GM19099 (cell line): ENCODE data around the gene ADI1.

ENCODE experiments used
- POLR2A ChIP-seq: IDR thresholded peaks from 3 replicates; pipeline ENCODE4 v1.6.1; 2011; ENCODE audit warnings: low read depth; ENCODE audit not compliant: insufficient read length; ENCODE audit errors: extremely low read depth

The ADI1 gene

GRCh38 chr2:3490191-3491170, 28.9 kb downstream of the ADI1 start:
- TF ChIP-seq POLR2A: no peak

DNA sequence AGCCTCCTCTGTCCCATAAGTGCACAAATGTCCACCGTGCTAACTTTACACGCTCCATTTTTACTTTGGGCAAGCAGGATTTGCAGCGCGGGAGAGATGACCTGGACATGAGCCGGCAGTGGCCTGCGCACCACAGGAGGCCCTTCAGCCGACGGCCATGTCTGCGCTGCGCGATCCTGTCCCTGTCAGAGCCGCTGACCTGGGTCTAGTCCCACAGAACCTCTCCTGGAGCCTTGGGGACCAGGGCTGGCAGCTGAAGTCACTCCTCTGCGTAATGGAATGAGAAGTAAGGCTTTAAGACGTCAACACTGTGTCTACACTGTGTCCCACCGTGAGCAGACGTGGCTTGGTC, 29.6 kb downstream of the ADI1 start:
- no peak for TF ChIP-seq POLR2A

DNA sequence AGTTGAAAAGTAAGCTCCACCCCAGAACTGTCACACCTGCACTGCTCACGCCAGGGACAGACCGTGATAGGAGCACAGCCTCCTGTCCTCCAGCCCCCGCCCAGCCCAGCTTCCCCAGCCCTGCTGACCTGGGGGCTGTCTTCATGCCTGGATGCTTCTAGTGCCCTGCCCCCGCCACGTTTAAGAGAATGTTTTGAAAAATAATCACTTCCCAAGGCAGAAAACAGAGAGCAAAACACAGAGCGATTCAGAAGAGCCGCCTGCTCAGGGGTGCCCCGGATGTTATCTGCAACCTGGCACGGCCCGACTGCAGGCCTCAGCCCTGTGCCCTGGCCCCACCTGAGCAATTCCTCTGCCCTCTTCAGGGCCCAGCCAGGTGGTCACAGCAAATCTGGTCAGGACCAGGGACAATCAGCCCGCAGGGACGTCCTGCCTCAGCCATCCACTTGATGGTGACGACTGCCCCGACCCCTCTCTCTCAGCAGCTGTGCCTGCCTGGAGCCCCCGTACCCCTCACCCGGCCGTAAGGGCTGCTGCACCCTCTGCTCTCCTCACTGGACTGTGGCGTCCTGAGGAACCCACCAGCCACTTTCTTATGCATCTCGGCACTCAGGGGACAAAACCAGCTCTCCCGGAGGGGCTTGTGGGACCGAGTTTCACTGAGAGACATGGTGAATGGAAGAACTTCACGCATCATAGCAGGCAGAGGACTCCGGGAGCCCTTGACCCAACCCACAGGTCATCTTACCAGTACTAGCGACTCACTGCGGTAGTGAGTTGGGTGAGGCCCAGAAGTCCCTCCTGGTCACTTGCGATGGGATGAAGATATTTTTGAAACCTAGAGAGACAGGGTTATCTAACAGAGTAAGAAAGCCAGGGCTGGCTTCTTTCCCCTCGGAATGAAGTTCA, 30.2 kb downstream of the ADI1 start:
- TF ChIP-seq POLR2A: no peak

DNA sequence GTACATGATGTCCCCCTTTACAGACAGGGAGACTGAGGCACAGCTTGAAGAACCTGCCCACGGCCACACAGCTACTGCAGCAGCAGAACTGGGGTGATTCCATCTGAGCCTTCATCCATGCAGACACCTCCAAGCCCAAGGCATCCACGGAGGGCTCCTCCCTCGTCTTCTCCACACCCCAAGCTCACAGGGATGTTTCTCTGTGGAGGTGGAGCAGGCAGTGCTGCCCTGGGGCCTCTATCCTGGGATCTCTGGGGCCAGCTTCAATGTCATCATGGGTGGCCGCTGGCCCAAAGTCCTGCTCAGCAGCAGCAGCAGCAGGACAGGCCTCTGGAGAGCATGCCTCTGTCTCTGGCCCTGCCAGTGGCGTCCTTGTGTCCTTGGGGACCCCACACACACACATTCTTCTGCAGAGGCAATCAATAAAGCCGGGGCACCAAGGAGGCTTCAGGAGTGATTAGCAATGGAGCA, 31.2 kb downstream of the ADI1 start:
- TF ChIP-seq POLR2A: no peak

GRCh38 chr2:3487432-3487831, 31.9 kb downstream of the ADI1 start:
- no peak for TF ChIP-seq POLR2A

DNA sequence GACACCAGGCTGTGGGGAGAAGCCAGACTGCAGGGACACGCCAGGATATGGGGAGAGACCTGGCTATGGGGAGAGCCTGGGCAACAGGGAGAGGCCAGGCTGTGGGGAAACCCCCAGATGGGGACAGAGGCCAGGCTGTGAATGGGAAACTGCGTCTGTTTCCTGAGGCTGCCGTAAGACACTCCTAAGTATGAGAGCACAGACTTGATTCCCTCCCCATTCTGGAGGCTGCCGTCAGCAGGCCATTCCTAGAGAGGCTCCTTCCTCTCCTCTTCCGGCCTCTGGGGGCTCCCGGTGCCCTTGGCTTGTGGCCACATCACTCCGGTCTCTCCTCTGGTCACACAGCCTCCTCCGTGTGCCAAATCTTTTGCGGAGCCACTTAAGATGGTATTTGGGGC, 32.3 kb downstream of the ADI1 start:
- TF ChIP-seq POLR2A: no peak

DNA sequence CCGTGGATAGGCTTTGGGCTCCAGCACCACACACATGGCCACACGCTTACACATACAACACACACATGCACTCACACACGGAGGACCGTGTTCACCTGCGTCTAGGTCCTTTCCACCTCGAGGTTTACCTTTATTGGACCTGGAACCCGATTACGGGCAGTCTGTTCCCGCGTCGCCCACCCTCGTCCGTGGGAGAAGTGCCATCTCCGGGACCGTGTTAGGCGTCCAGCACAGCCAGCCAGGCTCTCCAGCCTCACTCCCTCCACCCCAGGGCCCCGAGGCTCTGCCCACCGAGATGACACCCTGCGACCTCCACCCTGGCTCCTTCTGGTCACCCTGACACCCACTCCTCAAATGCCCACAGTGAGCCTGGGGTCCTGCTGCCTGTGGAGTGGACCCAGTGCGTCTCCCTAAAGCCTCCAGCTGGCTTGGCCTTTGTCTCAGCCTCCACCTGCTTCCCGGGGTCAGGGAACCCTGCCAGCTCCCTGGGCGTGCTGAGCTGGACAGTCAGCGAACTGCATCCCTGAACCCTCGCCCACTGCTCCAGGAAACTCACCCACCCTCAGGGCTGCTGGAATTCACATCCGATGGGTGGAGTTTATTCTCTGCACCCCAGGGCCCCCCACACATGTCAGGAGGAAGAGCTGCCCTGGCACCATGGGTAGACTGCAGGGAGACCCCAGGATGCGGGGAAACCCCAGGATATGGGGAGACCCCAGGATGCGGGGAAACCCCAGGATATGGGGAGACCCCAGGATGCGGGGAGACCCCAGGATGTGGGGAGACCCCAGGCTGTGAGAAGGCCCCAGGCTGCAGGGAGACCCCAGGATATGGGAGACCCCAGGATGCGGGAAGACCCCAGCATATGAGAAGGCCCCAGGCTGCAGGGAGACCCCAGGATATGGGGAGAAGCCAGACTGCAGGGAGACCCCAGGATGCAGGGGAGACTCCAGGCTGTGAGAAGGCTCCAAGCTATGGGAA, 33.0 kb downstream of the ADI1 start:
- no peak for TF ChIP-seq POLR2A

- no peak for TF ChIP-seq POLR2A
Observed at GRCh38 chr2:3485166-3485565, 34.2 kb downstream of the ADI1 start.

DNA sequence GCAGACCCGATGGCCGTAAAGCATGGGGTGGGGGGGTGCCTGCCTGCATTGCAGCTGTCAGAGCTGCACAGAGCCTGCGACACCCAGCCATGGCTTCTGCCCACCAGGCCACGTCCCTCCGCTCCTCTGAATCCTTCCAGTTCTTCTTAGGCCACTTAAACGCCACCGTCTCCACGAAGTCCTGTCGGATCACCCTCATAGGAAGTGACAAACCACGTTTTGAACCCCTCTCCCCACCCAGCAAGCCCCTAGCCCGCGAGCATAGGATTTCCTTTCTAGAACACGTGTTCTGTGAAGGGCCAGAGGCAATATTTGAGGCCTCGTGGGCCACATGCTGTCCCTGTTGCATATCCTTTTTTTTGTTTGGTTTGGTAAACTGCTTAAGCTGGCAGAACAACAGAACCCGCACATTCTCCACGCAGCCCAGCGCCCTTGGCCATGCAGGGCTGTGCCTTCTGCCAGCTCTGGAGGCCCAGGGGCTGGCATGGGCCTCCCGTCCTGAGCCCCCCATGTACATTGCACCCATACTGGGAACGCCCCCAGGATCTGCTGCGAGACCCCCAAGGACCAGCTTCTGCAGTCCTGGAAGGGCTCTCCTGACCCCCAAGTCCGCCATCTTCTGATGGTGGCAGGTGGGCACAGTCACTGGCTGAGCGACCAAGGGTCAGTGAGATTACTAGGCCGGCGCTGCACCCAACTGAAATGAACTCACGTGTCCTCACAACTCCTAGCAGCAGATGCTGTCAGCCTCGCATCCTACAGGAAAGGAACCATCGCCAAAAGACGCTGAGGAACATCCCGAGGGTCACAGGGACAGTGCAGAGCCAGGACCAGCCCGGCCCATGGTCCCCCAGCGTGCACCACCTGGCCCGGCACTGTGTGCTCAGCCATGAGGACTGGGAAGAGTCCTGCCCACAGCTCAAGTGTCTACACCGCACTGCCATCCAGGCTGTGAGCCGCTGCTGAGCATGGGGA, 35.1 kb downstream of the ADI1 start:
- TF ChIP-seq POLR2A: no peak

- no peak for TF ChIP-seq POLR2A
Observed at GRCh38 chr2:3483227-3483985, 35.9 kb downstream of the ADI1 start.

DNA sequence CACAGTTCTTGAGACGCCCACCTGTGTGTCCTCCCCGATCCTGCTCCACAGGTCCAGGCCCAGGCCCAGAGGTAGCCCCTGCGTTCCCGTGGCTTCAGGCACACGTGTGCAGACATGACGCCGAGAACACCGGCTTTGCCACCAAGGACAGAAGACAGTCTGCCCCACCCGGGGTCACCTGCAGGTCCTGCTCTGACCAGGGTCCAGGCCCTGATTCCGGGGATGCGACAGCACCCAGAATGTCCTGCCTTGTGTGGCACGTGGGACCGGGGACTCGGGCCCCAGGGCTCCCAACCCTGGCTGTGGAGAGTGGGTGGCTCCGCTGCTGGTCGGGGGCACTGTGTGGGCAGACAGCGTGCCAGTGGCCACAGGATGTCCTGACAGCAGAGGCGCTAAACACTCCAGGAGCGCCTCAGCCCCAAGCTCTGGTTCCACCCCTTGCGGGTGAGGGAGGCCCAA, 36.9 kb downstream of the ADI1 start:
- TF ChIP-seq POLR2A: no peak

DNA sequence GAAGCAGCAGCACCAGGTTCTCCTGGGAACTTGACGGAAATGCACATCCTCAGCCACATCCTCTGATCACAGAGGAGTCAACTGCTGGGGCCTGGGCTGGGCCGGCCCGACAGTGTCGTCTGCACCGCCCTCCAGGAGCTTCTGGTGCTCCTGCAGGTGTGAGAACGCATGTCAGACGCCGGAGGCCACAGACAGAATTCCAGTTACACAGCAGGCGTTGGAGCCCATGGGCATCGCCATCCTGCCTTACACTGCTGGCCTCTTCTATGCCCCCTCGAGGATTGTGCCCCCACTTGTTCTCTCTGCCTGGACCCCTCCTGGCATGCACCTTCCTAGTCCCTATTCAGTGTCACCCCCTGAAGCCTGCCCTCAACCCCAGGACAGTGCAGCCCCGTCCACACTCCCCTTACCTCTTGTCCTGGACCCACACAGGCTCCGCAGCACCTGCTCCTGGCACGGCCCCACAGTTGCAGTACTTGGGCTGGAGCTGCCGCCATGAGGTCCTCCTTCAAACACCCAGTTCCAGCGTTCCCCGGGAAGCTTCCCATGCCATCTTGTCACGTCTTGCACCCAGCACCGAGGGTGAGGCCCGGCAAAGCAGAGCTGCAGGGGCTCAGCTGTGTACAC, 37.5 kb downstream of the ADI1 start:
- no peak for TF ChIP-seq POLR2A
